Common myeloid progenitor, CD34-positive (primary cell): ENCODE data around the gene ART4.

Source experiments
- CTCF ChIA-PET: fragments of 350-600 bp; sonication (Branson Sonifier 250); formaldehyde crosslinking; loops from one replicate; lab custom pipeline; 2021; ENCODE audit warnings: antibody characterized with exemption; lab: Charles Lee
- POLR2A ChIA-PET: fragments of 350-600 bp; sonication (Branson Sonifier 250); formaldehyde crosslinking; loops from one replicate; lab custom pipeline; 2021; ENCODE audit warnings: antibody characterized with exemption; lab: Charles Lee
- DNase-seq, 3 donors: peaks; one replicate each; pipeline versions ENCODE4 v3.0.0 to v3.0.0-alpha.2; 2013
- H3K27ac ChIP-seq, 2 experiments: 1 replicate in 1 of 2; 2 replicates in 1 of 2; pipeline ENCODE4 v1.7.0; 2013; ENCODE audit warnings: inconsistent platforms in 2 of 2, low read length in 2 of 2, mild to moderate bottlenecking in 2 of 2, low read depth in 1 of 2, moderate library complexity in 1 of 2; ENCODE audit not compliant: severe bottlenecking in 2 of 2, insufficient read depth in 1 of 2, poor library complexity in 1 of 2
- H3K27me3 ChIP-seq, 5 experiments: replicated peaks in 2 of 5; 1 replicate in 3 of 5; 2 replicates in 2 of 5; pipeline versions ENCODE4 v1.6.1 to v1.7.0; 2013; ENCODE audit warnings: low read length in 4 of 5, mild to moderate bottlenecking in 2 of 5, moderate library complexity in 2 of 5, inconsistent platforms in 1 of 5; ENCODE audit not compliant: insufficient read depth in 5 of 5, control insufficient read depth in 4 of 5
- H3K36me3 ChIP-seq, 4 experiments: 1 replicate in 2 of 4; 2 replicates in 2 of 4; pipeline versions ENCODE4 v1.6.1 to v1.7.0; 2013; ENCODE audit warnings: low read length in 3 of 4, control low read depth in 1 of 4, mild to moderate bottlenecking in 1 of 4; ENCODE audit not compliant: control insufficient read depth in 4 of 4, insufficient read depth in 4 of 4
- H3K4me1 ChIP-seq, 4 experiments: 1 replicate in 3 of 4; 2 replicates in 1 of 4; pipeline versions ENCODE4 v1.6.1 to v1.7.1; 2013; ENCODE audit warnings: low read length in 3 of 4, mild to moderate bottlenecking in 3 of 4, control low read depth in 1 of 4, inconsistent platforms in 1 of 4, moderate library complexity in 1 of 4; ENCODE audit not compliant: control insufficient read depth in 4 of 4, insufficient read depth in 4 of 4; ENCODE audit errors: control extremely low read depth in 1 of 4
- H3K4me3 ChIP-seq, 7 experiments: 1 replicate in 4 of 7; 2 replicates in 3 of 7; pipeline versions ENCODE4 v1.5.1 to v1.7.0; 2013; ENCODE audit warnings: mild to moderate bottlenecking in 7 of 7, low read length in 6 of 7, moderate library complexity in 6 of 7, inconsistent platforms in 2 of 7, low read depth in 2 of 7, control low read depth in 1 of 7; ENCODE audit not compliant: insufficient read depth in 4 of 7, control insufficient read depth in 1 of 7; ENCODE audit errors: extremely low read depth in 1 of 7
- H3K9me3 ChIP-seq, 5 experiments: 1 replicate in 4 of 5; 2 replicates in 1 of 5; pipeline versions ENCODE4 v1.6.1 to v1.7.1; 2013; ENCODE audit warnings: low read length in 4 of 5, mild to moderate bottlenecking in 2 of 5, inconsistent platforms in 1 of 5, low read depth in 1 of 5, moderate library complexity in 1 of 5; ENCODE audit not compliant: control insufficient read depth in 4 of 5, insufficient read depth in 2 of 5; ENCODE audit errors: control extremely low read depth in 1 of 5
- WGBS: methylation state at CpG from one replicate; pipeline ENCODE4 v1.1.5; 2013; ENCODE audit not compliant: insufficient coverage; 5-methylcytosine and 5-hydroxymethylcytosine counted together

The ART4 gene

DNA sequence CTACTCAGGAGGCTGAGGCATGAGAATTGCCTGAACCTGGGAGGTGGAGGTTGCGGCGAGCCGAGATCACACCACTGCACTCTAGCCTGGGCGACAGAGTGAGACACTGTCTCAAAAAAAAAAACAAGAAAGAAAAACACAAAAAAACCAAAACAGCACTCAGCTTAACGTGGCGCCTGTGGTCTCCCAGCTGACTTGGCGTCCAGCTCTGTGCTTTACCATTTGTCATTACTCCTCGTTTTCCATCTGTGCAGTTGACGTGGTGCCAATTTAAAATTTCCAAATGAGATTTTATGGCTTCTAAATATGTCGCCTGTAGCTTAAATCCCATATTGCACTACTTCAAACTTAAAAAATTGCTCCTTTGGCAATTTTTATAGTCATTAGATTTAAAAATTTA is 40.4 kb upstream of the ART4 start:
- Histone ChIP-seq H3K4me3 (no peak overlapping the region), H3K27me3 (peaks cover 0 to 6% (median 4%) of the 10 kb centered on the region in 5 experiments), H3K9me3 (no peaks in the 10 kb centered on the region), H3K4me1 (peaks cover 4 to 31% (median 27%) of the 10 kb centered on the region in 4 experiments), H3K36me3 (no peaks in the 10 kb centered on the region), H3K27ac (no peak overlapping the region)
- CTCF ChIA-PET = interaction anchor here (1.2 to 1.8 kb wide), 2 partner anchors 35 to 38 kb away, joined by 4 to 6 read pairs; no protein-coding TSS in a partner anchor
- no peak for DNase-seq
- 96% methylated on average over 9 of the region's 10 CpGs for WGBS
- POLR2A ChIA-PET = interaction anchor here (0.6 kb wide), 1 partner anchor 99 kb away, joined by 3 read pairs; no protein-coding TSS in a partner anchor

- DNase-seq = no peak
- peaks cover 0 to 6% (median 0%) of the 10 kb centered on the region in 5 experiments for H3K27me3 ChIP-seq
- no peaks in the 10 kb centered on the region for H3K36me3 ChIP-seq
- WGBS = no CpG with 5 or more reads among the region's 6 CpGs
- ChIA-PET CTCF (interaction anchor here (1.0 kb wide), 1 partner anchor 33 kb away, joined by 3 read pairs; no protein-coding TSS in a partner anchor), POLR2A (no interaction called here)
- peak overlapping the region in 1 of 7 experiments; percentile 1 for H3K4me3 ChIP-seq
- no peak overlapping the region for H3K27ac ChIP-seq
- no peaks in the 10 kb centered on the region for H3K9me3 ChIP-seq
- peaks cover 4 to 28% (median 17%) of the 10 kb centered on the region in 4 experiments for H3K4me1 ChIP-seq
These were observed 37.6 kb upstream of the ART4 start for GRCh38 chr12:14880890-14881453.

- H3K9me3 ChIP-seq = no peaks in the 10 kb centered on the region
- no peak overlapping the region for H3K27ac ChIP-seq
- no peak for DNase-seq
- peaks cover 2 to 12% (median 5%) of the 10 kb centered on the region in 4 experiments for H3K4me1 ChIP-seq
- ChIA-PET POLR2A (interaction anchor here (0.5 kb wide), 1 partner anchor 266 kb away, joined by 3 read pairs; no protein-coding TSS in a partner anchor), CTCF (interaction anchor here (1.0 kb wide), 1 partner anchor 160 kb away, joined by 3 read pairs; no protein-coding TSS in a partner anchor)
- no peak overlapping the region for H3K4me3 ChIP-seq
- peaks cover 0 to 6% (median 0%) of the 10 kb centered on the region in 5 experiments for H3K27me3 ChIP-seq
- WGBS = 97% methylated on average over 8 of the region's 8 CpGs
- H3K36me3 ChIP-seq = no peaks in the 10 kb centered on the region
These were observed 36.1 kb upstream of the ART4 start for GRCh38 chr12:14879222-14879933.

DNA sequence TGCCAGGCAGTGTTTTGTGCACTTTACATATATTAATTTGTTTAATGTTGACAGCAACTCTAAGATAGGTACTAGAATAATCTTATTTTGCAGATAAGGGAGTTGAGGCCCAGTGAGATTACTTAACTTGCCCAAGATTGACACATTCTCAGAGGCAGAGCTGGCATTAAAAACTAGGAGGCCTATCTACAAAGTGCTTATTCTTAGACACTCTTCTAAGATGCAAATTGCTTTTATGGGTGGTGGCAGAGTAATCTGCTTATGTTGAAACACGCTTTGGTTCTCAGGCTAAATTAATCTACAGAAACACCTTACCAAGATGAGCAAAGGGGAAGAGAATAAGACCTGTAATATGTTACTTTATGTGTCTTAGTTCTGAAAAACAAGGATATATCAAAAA is 35.2 kb upstream of the ART4 start:
- H3K27me3 ChIP-seq = peaks cover 0 to 3% (median 0%) of the 10 kb centered on the region in 5 experiments
- CTCF ChIA-PET = interaction anchor here (1.0 kb wide), 1 partner anchor 159 kb away, joined by 3 read pairs; no protein-coding TSS in a partner anchor
- H3K27ac ChIP-seq = no peak overlapping the region
- DNase-seq = no peak
- POLR2A ChIA-PET = interaction anchor here (0.5 kb wide), 1 partner anchor 267 kb away, joined by 3 read pairs; no protein-coding TSS in a partner anchor
- WGBS = no CpG with 5 or more reads among the region's 1 CpG
- H3K36me3 ChIP-seq = no peaks in the 10 kb centered on the region
- peaks cover 0 to 7% (median 3%) of the 10 kb centered on the region in 4 experiments for H3K4me1 ChIP-seq
- H3K4me3 ChIP-seq = no peak overlapping the region
- no peaks in the 10 kb centered on the region for H3K9me3 ChIP-seq

- no peak overlapping the region for H3K4me3 ChIP-seq
- no peaks in the 10 kb centered on the region for H3K36me3 ChIP-seq
- H3K27ac ChIP-seq = no peak overlapping the region
- no peaks in the 10 kb centered on the region for H3K27me3 ChIP-seq
- no peak for DNase-seq
- no peaks in the 10 kb centered on the region for H3K9me3 ChIP-seq
- ChIA-PET CTCF (no interaction called here), POLR2A (no interaction called here)
- peaks cover 0 to 7% (median 3%) of the 10 kb centered on the region in 4 experiments for H3K4me1 ChIP-seq
- WGBS = no CpG with 5 or more reads among the region's 2 CpGs
These were observed 33.5 kb upstream of the ART4 start for GRCh38 chr12:14876833-14877232.

GRCh38 chr12:14874882-14875281 is 31.6 kb upstream of the ART4 start:
- H3K9me3 ChIP-seq = no peaks in the 10 kb centered on the region
- DNase-seq = no peak
- POLR2A ChIA-PET = no interaction called here
- no peak overlapping the region for H3K4me3 ChIP-seq
- H3K27ac ChIP-seq = no peak overlapping the region
- no peaks in the 10 kb centered on the region for H3K4me1 ChIP-seq
- 100% methylated on average over 1 of the region's 3 CpGs for whole genome bisulfite sequencing
- CTCF ChIA-PET = no interaction called here
- no peaks in the 10 kb centered on the region for H3K27me3 ChIP-seq
- no peaks in the 10 kb centered on the region for H3K36me3 ChIP-seq
